Endothelial cell of hepatic sinusoid (primary cell): ENCODE data around the gene FAM209B.
"Not testable (repeated sequence)": the region's sequence is repeated elsewhere in the genome, so short reads cannot be mapped to it uniquely, and the experiment has no call there.

ENCODE experiments used
- in situ Hi-C: cut with HindIII; loops from 2 replicates; pipeline ENCODE4 v1.10.0; 2017; ENCODE audit warnings: low sequenced_read_pairs

FAM209B gene

GRCh38 chr20:56532946-56533345 is at the start of gene FAM209B:
TSS of gene FAM209B (plus strand) at chr20:56533246. CDS start at chr20:56533342, 96 bp downstream.
- in situ Hi-C loops, result not testable (repeated sequence)

- in situ Hi-C loops, result no loop called here
Observed at GRCh38 chr20:56483970-56484369, 49.1 kb upstream of the FAM209B start.

- in situ Hi-C loops, result no loop called here
Observed at GRCh38 chr20:56487216-56487615, 45.8 kb upstream of the FAM209B start.

- in situ Hi-C loops, result no loop called here
Observed at GRCh38 chr20:56488566-56488965, 44.5 kb upstream of the FAM209B start.

GRCh38 chr20:56501116-56501515 is 31.9 kb upstream of the FAM209B start:
- in situ Hi-C loops, result no loop called here

- in situ Hi-C loops, result no loop called here
Observed at GRCh38 chr20:56503916-56504315, 29.1 kb upstream of the FAM209B start.

GRCh38 chr20:56504373-56505005 is 28.6 kb upstream of the FAM209B start:
- in situ Hi-C loops, result no loop called here

GRCh38 chr20:56506103-56506502 is 26.9 kb upstream of the FAM209B start:
- in situ Hi-C loops, result no loop called here

GRCh38 chr20:56511926-56512325 is 21.1 kb upstream of the FAM209B start:
- in situ Hi-C loops, result no loop called here

- in situ Hi-C loops, result no loop called here
Observed at GRCh38 chr20:56513161-56514150, 19.6 kb upstream of the FAM209B start.

GRCh38 chr20:56516631-56517030 is 16.4 kb upstream of the FAM209B start:
- in situ Hi-C loops, result no loop called here

- in situ Hi-C loops, result no loop called here
Observed at GRCh38 chr20:56517211-56517610, 15.8 kb upstream of the FAM209B start.

GRCh38 chr20:56517641-56518040 is 15.4 kb upstream of the FAM209B start:
- in situ Hi-C loops, result no loop called here

GRCh38 chr20:56518126-56518525 is 14.9 kb upstream of the FAM209B start:
- in situ Hi-C loops, result no loop called here

- in situ Hi-C loops, result no loop called here
Observed at GRCh38 chr20:56518721-56519398, 14.2 kb upstream of the FAM209B start.

GRCh38 chr20:56519551-56519950 is 13.5 kb upstream of the FAM209B start:
- in situ Hi-C loops, result no loop called here

- in situ Hi-C loops, result no loop called here
Observed at GRCh38 chr20:56520180-56520579, 12.9 kb upstream of the FAM209B start.

- in situ Hi-C loops, result not testable (repeated sequence)
Observed at GRCh38 chr20:56520746-56521354, 12.2 kb upstream of the FAM209B start.

GRCh38 chr20:56522311-56522710 is 10.7 kb upstream of the FAM209B start:
- in situ Hi-C loops, result no loop called here

- in situ Hi-C loops, result not testable (repeated sequence)
Observed at GRCh38 chr20:56524444-56524843, 8.6 kb upstream of the FAM209B start, which contains the start of gene FAM209A. TSS of gene FAM209A (plus strand) at chr20:56524744. CDS start at chr20:56524809, 65 bp downstream.

GRCh38 chr20:56527521-56527920 is 5.5 kb upstream of the FAM209B start:
- in situ Hi-C loops, result no loop called here
